GM12878 (cell line): ENCODE results near the gene TRPV3. TPM values are rescaled to one million over a fixed set of nuclear protein-coding genes. Genes with fewer than 3 reads are reported as not detected.

ENCODE experiments used
- BHLHE40 ChIP-seq, 2 experiments: fragments of 450-650 bp in 1 of 2; IDR thresholded peaks; 2 replicates each; pipeline ENCODE4 v1.6.1; 2011 to 2017; ENCODE audit warnings: low read depth in 2 of 2, borderline replicate concordance in 1 of 2, improper control_type of control experiment in 1 of 2, low read length in 1 of 2, mild to moderate bottlenecking in 1 of 2
- CHD1 ChIP-seq: IDR thresholded peaks from 2 replicates; pipeline ENCODE4 v1.6.1; 2012; ENCODE audit warnings: low read depth, low read length, improper control_type of control experiment
- MYB ChIP-seq: fragments of 150-350 bp; IDR thresholded peaks from 2 replicates; pipeline ENCODE4 v1.6.1; 2014; ENCODE audit warnings: mild to moderate bottlenecking, low read depth, low read length, borderline replicate concordance
- YBX1 ChIP-seq: fragments of 450-650 bp; IDR thresholded peaks from 2 replicates; pipeline ENCODE4 v1.6.1; 2016; ENCODE audit warnings: antibody characterized with exemption
- ZNF274 ChIP-seq: IDR thresholded peaks from one replicate; pipeline ENCODE4 v1.8.0; 2011; ENCODE audit not compliant: insufficient read length, insufficient read depth
- polyA plus RNA-seq, 11 experiments: library from polyadenylated mRNA; depleted of rRNA in 4 of 11; unstranded in 6 of 11; stranded (reverse) in 5 of 11; fragments of >200 nt; fragmentation: Nextera tagmentation in 4 of 11; fragmentation: Illumina TruSeq in 1 of 11; extraction: Ambion mirVana in 4 of 11; extraction: Trizol in 1 of 11; gene quantifications; 1 replicate in 1 of 11; 2 replicates in 10 of 11; pipeline versions ENCODE4 v1.2.1 to v1.2.3, GENCODE V29; 2011 to 2016; ENCODE audit warnings: inconsistent platforms in 2 of 11, missing spikeins in 2 of 11, low read depth in 1 of 11
- total RNA-seq, 4 experiments: library from RNA; depleted of rRNA in 3 of 4; stranded (reverse); fragments of >200 nt in 3 of 4; fragmentation: Illumina TruSeq in 1 of 4; extraction: Trizol in 1 of 4; gene quantifications; 2 replicates each; pipeline versions ENCODE4 v1.2.1 to v1.2.3, GENCODE V29; 2013 to 2021
- TF ChIP-seq, protein P1 (sequence below), 3 experiments: IDR thresholded peaks in 2 of 3; conservative IDR thresholded peaks in 1 of 3; 2 replicates each; pipeline ENCODE4 v1.5.1; 2011; ENCODE audit warnings: low read depth in 3 of 3, low read length in 3 of 3, mild to moderate bottlenecking in 3 of 3, control low read depth in 2 of 3, moderate library complexity in 2 of 3, inconsistent platforms in 1 of 3, mixed read lengths in 1 of 3; ENCODE audit not compliant: control insufficient read depth in 2 of 3, insufficient read depth in 1 of 3; ENCODE audit errors: extremely low read depth in 1 of 3
- TF ChIP-seq, protein P2 (sequence below): fragments of 450-650 bp; conservative IDR thresholded peaks from 2 replicates; pipeline ENCODE4 v1.6.1; 2017; ENCODE audit warnings: mild to moderate bottlenecking, moderate library complexity
- TF ChIP-seq, protein P3 (sequence below): IDR thresholded peaks from 2 replicates; pipeline ENCODE4 v1.6.1; 2012; ENCODE audit warnings: low read length, inconsistent platforms

Gene TRPV3
- total and polyA plus RNA-seq, 10 of the 15 experiments (the other 5 are each of a cell fraction or from before 2014, with no cell fraction given), result 0.52 to 12.0 (median 2.7) TPM

DNA sequence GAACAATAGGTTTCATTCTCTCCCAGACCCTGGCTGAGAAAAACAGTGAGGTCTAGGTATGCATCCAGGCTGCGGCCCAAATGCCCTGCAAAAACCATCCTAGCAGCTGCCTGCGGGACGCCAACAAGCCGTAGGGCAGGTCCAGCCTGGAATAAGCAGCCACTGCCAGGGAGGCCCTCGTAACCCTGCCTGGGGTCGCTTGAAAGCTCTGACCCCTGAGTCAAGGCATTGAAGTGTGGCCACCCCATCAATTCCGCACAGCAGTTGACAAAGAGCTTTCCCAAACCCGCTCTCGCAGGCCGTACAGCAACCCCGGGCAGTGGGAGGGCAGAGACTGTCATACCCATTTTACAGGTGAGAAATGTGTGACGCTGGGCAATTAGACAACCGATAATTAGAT is 40.5 kb upstream of the TRPV3 start (continued):
- TF ChIP-seq, protein P1, sequence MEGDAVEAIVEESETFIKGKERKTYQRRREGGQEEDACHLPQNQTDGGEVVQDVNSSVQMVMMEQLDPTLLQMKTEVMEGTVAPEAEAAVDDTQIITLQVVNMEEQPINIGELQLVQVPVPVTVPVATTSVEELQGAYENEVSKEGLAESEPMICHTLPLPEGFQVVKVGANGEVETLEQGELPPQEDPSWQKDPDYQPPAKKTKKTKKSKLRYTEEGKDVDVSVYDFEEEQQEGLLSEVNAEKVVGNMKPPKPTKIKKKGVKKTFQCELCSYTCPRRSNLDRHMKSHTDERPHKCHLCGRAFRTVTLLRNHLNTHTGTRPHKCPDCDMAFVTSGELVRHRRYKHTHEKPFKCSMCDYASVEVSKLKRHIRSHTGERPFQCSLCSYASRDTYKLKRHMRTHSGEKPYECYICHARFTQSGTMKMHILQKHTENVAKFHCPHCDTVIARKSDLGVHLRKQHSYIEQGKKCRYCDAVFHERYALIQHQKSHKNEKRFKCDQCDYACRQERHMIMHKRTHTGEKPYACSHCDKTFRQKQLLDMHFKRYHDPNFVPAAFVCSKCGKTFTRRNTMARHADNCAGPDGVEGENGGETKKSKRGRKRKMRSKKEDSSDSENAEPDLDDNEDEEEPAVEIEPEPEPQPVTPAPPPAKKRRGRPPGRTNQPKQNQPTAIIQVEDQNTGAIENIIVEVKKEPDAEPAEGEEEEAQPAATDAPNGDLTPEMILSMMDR (IDR thresholded peaks at IDR 0.05 in 2 of 3, conservative IDR thresholded peaks at IDR 0.05 in 1 of 3; ENCODE audit: control insufficient read depth in 2 of 3, extremely low read depth in 1 of 3, insufficient read depth in 1 of 3, low read depth in 3 of 3, low read length in 3 of 3), result no peak
- TF ChIP-seq, protein P2, sequence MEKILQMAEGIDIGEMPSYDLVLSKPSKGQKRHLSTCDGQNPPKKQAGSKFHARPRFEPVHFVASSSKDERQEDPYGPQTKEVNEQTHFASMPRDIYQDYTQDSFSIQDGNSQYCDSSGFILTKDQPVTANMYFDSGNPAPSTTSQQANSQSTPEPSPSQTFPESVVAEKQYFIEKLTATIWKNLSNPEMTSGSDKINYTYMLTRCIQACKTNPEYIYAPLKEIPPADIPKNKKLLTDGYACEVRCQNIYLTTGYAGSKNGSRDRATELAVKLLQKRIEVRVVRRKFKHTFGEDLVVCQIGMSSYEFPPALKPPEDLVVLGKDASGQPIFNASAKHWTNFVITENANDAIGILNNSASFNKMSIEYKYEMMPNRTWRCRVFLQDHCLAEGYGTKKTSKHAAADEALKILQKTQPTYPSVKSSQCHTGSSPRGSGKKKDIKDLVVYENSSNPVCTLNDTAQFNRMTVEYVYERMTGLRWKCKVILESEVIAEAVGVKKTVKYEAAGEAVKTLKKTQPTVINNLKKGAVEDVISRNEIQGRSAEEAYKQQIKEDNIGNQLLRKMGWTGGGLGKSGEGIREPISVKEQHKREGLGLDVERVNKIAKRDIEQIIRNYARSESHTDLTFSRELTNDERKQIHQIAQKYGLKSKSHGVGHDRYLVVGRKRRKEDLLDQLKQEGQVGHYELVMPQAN, result no peak
- TF ChIP-seq ZNF274, result no peak
- no peak for TF ChIP-seq YBX1
- TF ChIP-seq CHD1, result no peak
- TF ChIP-seq MYB, result no peak
- no peak for TF ChIP-seq BHLHE40 (IDR thresholded peaks at IDR 0.05; ENCODE audit: borderline replicate concordance in 1 of 2, low read depth in 2 of 2, low read length in 1 of 2)
- TF ChIP-seq, protein P3, sequence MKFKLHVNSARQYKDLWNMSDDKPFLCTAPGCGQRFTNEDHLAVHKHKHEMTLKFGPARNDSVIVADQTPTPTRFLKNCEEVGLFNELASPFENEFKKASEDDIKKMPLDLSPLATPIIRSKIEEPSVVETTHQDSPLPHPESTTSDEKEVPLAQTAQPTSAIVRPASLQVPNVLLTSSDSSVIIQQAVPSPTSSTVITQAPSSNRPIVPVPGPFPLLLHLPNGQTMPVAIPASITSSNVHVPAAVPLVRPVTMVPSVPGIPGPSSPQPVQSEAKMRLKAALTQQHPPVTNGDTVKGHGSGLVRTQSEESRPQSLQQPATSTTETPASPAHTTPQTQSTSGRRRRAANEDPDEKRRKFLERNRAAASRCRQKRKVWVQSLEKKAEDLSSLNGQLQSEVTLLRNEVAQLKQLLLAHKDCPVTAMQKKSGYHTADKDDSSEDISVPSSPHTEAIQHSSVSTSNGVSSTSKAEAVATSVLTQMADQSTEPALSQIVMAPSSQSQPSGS, result no peak
- TF ChIP-seq, all 136 proteins: peak for 0
